Stimulated activated naive CD4-positive, alpha-beta T cell treated with Interleukin-2 at 50 U/mL for 16 hours (primary cell): ENCODE data around the gene TNK1.
"Not testable (repeated sequence)": the region's sequence is repeated elsewhere in the genome, so short reads cannot be mapped to it uniquely, and the experiment has no call there.

Experiments
- DNase-seq: peaks from one replicate; lab custom pipeline; 2025; lab: John Stamatoyannopoulos, UW

Gene TNK1

DNA sequence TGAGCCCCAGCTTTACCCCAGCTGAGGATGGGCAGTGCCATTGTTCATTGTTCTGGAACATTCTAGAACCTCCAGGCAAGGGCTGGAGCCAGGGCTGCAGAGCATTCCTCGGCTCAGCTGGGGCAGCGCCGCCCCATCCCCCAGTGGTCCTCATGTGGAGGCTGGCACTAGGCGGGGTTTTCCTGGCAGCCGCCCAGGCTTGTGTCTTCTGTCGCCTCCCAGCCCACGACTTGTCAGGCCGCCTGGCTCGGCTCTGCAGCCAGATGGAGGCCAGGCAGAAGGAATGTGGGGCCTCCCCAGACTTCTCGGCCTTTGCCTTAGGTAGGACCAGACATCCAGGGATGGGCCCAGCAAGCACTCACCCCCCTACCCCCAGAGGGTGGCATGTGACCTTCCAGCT is 25.8 kb upstream of the TNK1 start, which contains the start of gene TMEM95:
Gene TMEM95 (plus strand): TSS at position 104 of the 400 bp plus-strand sequence. CDS start 49 bp downstream, at position 153.
- no peak for DNase-seq

DNA sequence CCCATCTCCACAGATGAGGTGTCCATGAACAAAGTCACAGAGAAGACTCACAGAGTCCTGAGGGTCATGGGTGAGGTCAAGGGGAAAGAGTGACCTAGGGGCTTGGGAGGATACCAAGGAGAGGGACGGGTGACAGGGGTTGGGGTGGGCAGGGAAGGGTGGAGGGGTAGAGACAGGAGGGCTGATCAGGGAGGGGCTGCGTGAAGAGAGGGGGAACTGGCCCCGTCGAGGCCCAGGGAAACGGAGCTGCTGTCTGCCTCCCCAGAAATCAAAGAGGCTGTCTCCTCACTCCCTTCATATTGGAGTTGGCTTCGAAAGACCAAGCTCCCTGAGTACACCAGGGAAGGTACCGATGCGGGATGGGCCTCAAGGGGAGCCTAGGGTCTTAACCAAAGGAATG is 25.3 kb upstream of the TNK1 start:
- DNase-seq: no peak

DNA sequence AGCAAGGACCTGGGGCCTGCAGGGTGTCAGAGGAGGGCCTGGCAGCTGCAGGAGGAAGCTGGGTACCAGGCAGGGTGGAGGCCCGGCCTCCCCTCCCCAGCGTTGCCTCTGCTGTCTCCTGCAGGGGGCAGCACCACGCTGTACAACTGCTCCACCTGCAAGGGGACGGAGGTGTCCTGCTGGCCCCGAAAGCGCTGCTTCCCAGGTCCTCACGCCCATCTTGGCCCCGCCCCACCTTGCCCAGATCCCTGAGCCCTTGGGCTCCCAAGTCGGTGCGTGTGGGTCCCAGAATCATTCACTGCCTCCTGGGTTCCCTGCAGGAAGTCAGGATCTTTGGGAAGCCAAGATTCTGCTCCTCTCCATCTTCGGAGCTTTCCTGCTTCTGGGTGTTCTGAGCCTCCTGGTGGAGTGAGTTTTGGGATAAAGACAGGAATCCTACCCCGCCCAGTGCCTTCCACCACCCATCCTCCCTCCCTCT is 24.8 kb upstream of the TNK1 start:
- peak; percentile 80 for DNase-seq

DNA sequence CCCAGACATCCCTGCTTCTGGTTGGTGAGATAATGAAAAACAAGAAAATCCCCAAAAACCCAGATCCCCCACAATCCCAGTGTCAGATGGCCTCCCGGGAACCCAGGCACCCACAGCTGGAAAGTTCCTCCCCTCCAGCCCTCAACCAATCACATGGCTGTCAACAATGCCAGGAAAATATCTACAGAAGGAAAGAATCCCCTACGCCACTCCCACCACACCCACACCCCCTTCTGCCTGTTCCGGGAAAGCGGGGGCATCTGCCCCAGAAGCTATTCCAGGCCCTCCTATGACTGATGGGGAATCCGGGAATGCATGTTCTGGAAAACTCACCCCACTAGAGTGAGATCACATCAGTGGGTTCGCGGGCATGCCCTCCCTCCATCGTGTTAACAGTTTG is 24.1 kb upstream of the TNK1 start:
- no peak for DNase-seq

DNA sequence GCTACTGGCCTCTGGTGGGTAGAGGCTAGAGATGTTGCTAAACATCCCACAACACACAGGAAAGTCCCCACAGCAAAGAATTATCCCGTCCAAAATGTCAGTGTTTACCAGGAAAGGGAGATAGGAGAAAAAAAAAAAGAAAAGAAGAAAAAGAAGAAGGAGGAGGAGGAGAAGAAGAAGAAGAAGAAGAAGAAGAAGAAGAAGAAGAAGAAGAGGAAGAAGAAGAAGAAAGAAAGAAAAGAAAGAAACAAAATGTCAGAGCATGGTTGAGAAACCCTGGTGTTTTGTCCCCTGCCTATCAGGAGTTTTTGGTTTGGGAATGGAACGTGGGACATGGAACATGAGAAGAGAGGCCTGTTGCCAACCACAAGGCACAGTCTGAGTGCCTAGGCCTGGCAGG is 23.5 kb upstream of the TNK1 start:
- DNase-seq: no peak

DNA sequence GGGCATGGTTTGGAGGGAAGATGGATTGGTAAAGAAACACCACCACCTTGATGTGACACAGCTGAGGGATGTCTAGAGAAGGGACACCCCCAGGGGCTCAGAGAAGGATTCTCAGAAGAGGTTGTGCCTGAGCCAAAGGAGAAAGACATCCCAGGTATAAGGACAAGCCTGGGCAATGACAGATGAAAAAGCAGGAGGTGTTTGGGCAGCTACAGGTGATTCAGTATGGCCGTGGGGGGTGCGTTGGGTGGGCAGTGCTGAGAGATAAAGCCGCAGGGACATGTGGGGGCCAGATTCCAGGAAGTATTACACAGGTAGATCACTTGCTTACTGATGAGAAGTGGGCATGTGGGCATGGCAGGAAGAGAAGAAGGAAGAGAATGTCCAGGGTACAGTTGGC is 19.0 kb upstream of the TNK1 start:
- DNase-seq: no peak

DNA sequence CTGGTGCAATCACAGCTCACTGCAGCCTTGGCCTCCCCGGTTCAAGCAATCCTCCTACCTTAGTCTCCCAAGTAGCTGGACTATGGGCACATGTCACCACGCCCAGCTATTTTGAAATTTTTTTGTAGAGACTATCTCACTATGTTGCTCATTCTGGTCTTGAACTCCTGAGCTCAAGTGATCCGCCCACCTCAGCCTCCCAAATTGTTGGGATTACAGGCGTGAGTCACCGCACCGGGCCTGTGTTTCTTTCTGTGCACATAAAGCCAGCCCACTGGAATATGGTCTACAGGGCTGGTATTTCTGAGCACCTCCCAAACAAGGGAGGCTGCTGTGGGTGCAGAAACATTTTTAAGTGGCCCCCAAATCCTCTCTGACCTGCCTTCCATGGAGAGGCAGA is 17.6 kb upstream of the TNK1 start:
- no peak for DNase-seq

DNA sequence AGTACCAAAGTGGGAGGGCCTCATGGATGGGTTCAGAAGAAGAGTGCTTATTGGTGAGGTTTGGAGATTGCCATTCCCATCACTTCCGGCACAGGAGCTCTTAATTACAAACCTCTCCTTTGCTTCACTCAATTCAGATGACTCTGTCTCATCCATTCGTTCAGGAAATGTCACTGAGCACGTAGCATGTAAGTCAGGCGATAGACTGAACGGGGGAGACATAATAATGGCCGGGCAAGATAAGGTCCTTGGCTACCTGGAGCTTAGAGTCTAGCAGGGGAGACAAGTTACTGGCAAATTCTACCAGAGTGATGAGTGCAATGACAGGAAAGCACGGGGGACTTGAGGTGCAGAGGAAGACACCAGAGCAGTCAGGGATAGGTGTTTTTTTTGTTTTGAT is 14.9 kb upstream of the TNK1 start:
- not testable (repeated sequence) for DNase-seq

DNA sequence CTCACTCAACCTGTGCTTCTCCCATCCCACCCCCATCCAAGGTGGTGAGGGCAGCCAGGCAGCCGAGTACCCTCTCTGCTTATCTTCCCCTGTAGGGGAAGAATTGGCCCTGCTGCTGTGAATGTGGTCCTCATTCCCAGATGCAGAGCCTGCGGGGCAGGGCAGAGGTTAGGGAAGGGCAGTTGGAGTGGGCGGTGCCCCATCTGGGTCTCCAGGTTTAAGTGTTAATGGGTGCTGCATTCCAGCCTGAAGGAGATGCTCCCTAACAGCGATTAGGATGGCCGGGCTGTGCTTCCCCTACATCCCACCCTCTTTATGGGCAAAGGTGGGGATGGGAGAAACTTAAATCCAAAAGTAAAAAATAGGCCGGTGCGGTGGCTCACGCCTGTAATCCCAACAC is 13.8 kb upstream of the TNK1 start:
- no peak for DNase-seq

DNA sequence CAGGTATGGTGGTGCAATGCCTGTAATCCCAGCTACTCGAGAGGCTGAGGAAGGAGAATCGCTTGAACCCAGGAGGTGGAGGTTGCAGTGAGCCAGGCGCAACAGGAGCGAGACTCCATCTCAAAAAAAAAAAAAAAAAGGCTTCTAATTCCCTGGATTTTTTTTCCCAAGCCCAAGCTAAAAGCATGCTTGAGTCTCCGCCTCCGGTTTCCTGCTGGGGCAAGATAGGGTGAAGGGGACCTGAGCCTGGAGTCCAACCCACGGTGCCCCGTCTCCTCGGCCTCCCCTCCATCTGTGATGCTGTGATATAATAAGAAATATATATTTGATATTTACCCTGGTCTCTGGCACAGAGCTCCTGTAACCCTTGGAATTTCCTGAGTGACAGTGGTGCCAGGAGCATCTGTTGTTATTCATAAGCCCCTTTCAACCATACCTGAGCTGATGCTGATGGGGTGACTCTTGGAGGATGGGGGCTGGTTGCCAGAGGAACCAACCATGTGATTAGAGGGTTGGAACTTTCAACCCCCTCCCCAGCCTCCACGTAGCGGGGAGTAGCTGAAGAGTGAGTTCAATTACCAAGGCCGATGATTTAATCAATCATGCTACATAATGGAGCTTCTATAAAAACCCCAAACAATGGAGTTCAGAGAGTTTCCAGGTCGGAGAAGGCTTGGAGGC is 12.8 kb upstream of the TNK1 start:
- no peak for DNase-seq

DNA sequence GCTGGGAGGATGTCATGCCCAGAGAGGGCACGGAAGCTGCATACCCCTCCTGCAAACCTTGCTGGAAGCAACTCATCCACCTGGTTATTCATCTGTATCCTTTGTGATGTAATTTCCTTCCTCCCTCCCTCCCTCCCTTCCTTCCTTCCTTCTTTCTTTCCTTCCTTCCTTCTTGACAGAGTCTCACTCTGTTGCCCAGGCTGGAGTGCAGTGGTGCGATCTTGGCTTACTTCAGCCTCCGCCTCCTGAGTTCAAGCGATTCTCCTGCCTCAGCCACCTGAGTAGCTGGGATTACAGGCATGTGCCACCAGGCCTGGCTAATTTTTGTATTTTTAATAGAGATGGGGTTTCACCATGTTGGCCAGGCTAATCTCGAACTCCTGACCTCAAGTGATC is 12.3 kb upstream of the TNK1 start:
- not testable (repeated sequence) for DNase-seq

DNA sequence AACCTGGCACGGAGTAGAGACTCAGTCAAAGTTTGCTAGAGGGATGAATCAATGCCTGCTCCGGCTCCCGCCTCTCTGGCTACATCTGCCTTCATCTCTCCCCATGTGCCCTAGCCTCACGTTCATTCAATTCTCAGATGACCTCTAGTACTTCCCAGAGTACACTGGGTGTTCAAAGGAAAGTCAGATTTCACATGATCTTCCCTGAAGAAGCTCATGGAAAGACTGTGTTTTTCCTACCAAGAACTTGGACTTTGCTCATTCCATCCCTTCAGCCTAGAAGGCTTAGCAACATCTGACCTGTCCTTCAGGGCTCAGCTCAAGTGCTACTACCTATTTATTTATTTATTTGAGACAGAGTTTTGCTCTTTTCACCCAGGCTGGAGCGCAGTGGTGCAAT is 11.1 kb upstream of the TNK1 start:
- no peak for DNase-seq

DNA sequence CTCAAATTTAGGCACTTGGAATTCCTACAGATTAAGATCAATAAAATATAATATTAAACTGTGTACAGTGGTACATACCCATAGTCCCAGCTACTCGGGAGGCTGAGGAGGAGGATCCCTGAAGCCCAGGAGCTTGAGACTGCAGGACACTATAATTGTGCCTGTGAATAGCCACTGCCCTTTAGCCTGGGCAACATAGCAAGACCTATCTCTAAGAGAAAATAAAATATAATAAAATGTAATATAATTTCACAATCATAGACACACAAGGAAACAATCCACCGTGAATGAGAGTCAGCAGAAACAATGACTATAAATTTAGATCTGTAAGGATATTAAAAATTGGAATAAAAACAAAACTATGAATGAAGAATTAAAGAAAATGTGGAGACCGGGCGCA is 10.0 kb upstream of the TNK1 start:
- no peak for DNase-seq

DNA sequence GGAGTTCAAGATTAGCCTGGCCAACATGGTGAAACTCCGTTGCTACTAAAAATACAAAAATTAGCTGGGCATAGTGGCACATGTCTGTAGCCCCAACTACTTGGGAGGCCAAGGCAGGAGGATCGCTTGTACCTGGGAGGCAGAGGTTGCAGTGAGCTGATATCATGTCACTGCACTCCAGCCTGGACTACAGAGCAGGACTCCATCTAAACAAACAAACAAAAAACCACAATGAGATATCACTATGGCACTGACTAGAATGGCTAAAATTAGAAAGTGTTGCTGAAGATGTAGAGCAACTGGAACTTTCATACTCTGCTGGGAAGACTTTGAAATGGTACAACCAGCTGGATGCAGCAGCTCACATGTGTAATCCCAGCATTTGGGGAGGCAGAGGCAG is 6.5 kb upstream of the TNK1 start:
- DNase-seq: no peak

DNA sequence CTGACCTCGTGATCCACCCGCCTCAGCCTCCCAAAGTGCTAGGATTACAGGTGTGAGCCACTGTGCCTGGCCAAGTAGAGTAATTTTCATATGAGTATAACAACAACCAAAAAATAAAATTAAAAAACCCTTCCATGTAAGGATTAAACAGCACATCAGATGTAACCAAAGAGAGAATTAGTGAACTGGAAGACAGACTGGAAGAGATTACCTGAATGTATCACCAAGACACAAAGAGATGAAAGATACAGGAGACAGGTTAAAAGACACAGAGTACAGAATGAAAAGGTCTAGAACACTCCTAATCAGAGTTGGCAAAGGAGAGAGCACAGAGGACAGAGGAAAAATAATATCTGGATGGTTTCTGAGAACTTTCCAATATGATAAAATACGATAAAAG is 1.8 kb upstream of the TNK1 start:
- DNase-seq: no peak

DNA sequence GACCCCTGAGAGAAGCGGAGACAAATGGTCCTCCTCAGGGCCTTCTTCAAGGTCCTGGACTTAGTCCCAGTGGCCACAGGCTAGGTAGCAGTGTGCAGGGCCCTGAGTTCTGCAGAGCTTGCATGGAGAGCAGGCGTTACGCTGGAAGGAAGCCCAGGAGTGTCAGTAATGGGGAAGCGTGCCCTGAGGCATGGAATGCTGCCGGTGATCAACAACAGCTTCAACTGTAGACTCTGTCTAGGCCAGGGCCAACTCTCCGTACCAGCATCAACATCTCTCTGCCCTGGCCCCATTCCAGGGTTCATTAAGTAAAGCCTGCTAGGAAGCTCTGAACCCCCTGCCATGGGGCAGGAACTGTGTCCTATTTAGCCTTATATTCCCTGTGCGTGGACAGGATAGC is 568 bp upstream of the TNK1 start:
- no peak for DNase-seq

DNA sequence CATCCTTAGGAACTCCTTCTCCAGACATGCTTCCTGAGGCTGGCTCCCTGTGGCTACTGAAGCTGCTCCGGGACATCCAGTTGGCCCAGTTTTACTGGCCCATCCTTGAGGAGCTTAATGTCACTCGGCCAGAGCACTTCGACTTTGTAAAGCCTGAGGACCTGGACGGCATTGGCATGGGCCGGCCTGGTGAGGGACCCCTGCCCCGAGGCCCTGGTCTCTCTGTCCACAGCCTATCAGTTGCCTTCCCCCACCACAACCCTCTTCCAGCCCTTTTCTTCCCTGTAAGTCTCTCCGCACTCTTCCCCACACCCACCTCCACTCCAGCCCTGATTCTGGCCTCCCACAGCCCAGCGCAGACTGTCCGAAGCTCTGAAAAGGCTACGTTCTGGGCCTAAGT is 2.0 kb downstream of the TNK1 start:
- DNase-seq: no peak

DNA sequence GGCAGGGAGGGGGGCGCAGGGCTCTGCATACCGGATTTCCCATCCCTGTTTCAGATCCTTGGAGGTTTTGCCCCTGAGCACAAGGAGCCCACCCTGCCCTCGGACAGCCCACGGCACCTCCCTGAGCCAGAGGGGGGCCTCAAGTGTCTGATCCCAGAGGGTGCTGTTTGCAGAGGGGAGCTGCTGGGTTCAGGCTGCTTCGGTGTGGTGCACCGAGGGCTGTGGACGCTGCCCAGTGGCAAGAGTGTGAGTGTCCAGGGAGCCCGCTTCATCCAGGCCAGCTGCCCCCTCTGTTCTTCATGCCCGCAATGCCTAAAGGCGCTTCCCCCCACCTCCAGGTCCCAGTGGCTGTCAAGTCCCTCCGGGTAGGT is 2.5 kb downstream of the TNK1 start:
- no peak for DNase-seq

DNA sequence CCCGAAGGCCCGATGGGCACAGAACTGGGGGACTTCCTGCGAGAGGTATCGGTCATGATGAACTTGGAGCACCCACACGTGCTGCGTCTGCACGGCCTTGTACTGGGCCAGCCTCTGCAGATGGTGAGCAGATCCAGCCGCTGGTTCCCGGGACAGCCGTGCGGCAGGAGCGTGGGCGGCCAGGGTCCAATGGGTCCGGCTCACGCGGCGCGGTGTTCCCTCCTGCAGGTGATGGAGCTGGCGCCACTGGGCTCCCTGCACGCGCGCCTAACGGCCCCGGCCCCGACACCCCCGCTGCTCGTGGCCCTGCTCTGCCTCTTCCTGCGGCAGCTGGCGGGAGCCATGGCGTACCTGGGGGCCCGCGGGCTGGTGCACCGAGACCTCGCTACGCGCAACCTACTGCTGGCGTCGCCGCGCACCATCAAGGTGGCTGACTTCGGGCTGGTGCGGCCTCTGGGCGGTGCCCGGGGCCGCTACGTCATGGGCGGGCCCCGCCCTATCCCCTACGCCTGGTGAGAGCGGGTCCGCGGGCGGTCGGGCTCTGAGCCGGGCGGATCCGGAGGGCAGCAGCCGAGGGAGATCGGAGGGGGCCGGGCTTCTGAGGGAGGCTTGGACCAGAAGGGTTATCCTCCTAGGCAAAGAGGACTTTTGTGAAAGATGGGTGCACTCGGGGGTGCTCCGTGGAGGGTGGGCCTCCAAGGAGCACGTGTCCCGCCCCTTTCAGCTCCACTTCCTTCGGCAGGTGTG is 3.0 kb downstream of the TNK1 start:
- peak; percentile 71 for DNase-seq

DNA sequence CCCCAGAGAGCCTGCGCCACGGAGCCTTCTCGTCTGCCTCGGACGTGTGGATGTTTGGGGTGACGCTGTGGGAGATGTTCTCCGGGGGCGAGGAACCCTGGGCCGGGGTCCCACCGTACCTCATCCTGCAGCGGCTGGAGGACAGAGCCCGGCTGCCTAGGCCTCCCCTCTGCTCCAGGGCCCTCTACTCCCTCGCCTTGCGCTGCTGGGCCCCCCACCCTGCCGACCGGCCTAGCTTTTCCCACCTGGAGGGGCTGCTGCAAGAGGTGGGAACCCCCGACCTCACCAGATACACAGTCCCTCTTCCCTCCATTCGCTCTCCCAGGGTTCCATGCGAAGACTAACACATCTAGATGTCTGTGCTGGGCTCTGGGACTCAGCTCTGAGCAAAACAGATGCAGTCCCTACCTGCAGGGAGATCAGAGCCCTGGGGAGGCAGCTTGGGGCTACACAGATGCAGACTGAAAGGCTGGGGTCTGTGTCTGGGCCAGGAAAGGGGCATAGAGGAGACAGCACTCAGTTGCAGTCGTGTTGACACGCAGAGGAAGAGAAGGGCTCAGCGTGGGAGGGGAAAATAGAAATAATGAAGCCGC is 3.7 kb downstream of the TNK1 start:
- DNase-seq: no peak

DNA sequence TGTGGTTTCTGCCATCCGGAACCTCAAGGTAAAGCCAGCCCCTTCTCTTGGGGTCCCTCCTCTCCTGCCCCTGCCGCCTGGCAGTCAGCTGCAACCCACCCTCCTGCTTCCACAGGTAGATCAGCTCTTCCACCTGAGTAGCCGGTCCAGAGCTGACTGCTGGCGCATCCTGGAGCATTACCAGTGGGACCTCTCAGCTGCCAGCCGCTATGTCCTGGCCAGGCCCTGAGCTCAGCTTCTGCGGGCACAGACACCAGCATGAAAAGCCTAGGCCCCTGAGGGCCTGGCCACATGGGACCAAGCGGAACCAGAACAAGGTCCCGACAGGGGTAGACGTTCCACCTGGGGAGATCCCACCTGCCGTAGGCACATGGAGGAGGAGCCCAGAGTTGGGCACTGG is 8.0 kb downstream of the TNK1 start:
- DNase-seq: no peak

DNA sequence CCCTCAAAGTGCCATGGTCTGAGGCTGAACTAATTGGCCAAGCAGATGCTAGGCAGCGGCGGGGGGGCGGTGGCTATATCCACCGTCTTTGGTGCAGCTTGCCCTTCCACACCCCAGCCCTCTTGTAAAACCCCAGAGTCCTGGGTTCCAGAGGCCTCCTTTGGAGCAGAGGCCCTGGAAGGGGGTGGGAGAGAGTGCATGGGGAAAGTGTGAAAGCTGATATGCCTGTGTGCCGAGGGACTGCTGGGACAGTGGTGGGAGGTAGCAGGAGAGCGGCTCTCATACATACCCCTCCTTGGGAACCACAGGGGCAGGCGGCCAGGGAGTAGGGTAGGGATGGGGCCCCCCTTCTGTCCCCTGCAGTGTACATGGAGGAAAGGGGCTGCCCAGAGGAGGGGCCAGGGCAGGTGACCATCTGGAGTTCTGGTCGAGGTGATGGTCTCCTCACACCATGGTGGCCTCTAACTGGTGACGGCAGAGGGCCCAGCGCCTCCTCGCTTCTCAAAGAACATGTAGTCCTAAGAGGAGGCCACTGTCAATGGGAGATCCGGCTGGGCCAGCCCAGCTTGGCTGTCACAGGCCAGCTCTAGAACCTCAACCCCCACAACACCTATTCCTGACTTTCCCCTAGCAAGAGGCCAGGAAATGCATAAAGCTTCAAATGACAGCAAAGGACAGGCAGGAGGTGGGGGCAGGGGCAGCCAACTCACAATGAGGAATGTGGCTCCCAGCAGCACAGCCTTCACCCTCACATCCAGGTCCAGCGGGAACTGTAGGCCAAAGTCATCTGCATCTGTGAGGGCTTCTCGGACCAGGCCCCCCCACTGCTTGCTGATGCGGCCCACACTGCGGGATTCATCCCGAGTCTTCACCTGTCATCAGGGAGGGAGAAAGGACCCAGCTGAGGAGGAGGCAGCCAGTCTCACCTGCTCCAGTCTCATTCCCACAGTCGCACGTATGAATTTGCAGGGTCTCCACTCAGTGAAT is 9.3 kb downstream of the TNK1 start:
- DNase-seq: no peak
